Anterior cingulate cortex (tissue), 58 donors: ENCODE measurements around the gene GZMB.
"Not testable (repeated sequence)": the region's sequence is repeated elsewhere in the genome, so short reads cannot be mapped to it uniquely, and the experiment has no call there.

Source experiments
- DNase-seq, 58 donors: peaks; one replicate each; lab custom pipeline; 2025; lab: John Stamatoyannopoulos, UW

Gene GZMB

GRCh38 chr14:24634158-24634557, at the start of gene GZMB:
Gene GZMB (minus strand): TSS chr14:24634190. CDS start chr14:24634160, 30 bp downstream.
- no peak for DNase-seq

GRCh38 chr14:24681056-24681455, 47.1 kb upstream of the GZMB start:
- peak in 2 of 58 donors; percentile 6 to 22 for DNase-seq

GRCh38 chr14:24680516-24680915, 46.5 kb upstream of the GZMB start:
- DNase-seq: no peak

GRCh38 chr14:24679248-24679961, 45.4 kb upstream of the GZMB start:
- DNase-seq: peak in 3 of 58 donors; percentile 6 to 17 (median 11)

GRCh38 chr14:24678801-24679247, 44.8 kb upstream of the GZMB start:
- DNase-seq: peak in 43 of 58 donors; percentile 2 to 75 (median 35)

- no peak for DNase-seq
Measured at GRCh38 chr14:24677956-24678355, 44.0 kb upstream of the GZMB start.

GRCh38 chr14:24674204-24674970, 40.4 kb upstream of the GZMB start:
- DNase-seq: no peak

GRCh38 chr14:24673534-24674203, 39.7 kb upstream of the GZMB start:
- no peak for DNase-seq

GRCh38 chr14:24673059-24673458, 39.1 kb upstream of the GZMB start:
- DNase-seq: no peak

- no peak for DNase-seq
Measured at GRCh38 chr14:24670594-24670993, 36.6 kb upstream of the GZMB start.

GRCh38 chr14:24669651-24670050, 35.7 kb upstream of the GZMB start:
- DNase-seq: no peak

- DNase-seq: no peak
Measured at GRCh38 chr14:24665440-24665991, 31.5 kb upstream of the GZMB start.

- no peak for DNase-seq
Measured at GRCh38 chr14:24664366-24664765, 30.4 kb upstream of the GZMB start.

GRCh38 chr14:24662753-24663152, 28.8 kb upstream of the GZMB start:
- DNase-seq: no peak

GRCh38 chr14:24659916-24660570, 26.1 kb upstream of the GZMB start:
- no peak for DNase-seq

- DNase-seq: not testable (repeated sequence)
Measured at GRCh38 chr14:24648361-24648760, 14.4 kb upstream of the GZMB start.

- DNase-seq: no peak
Measured at GRCh38 chr14:24639905-24640304, 5.9 kb upstream of the GZMB start.

- no peak for DNase-seq
Measured at GRCh38 chr14:24639270-24639669, 5.3 kb upstream of the GZMB start.

- DNase-seq: no peak
Measured at GRCh38 chr14:24633353-24633752, 637 bp downstream of the GZMB start.

- DNase-seq: no peak
Measured at GRCh38 chr14:24632761-24633160, 1.2 kb downstream of the GZMB start.
